Esophagus muscularis mucosa (tissue), 3 donors: ENCODE measurements around the gene TNPO3.

Experiments
- POLR2A ChIP-seq: fragments of 450-650 bp; IDR thresholded peaks from one replicate; pipeline ENCODE4 v1.6.1; 2017; ENCODE audit warnings: antibody characterized with exemption, moderate library complexity, mild to moderate bottlenecking, low read depth
- POLR2AphosphoS5 ChIP-seq, 2 donors: sonication (generic); formaldehyde crosslinking; IDR thresholded peaks; one replicate each; pipeline ENCODE4 v1.6.1; 2017; ENCODE audit warnings: antibody characterized with exemption in 2 of 2
- TF ChIP-seq, protein P1 (sequence below), 3 experiments: fragments of 200-600 bp in 2 of 3; fragments of 450-650 bp in 1 of 3; sonication (generic) in 2 of 3; IDR thresholded peaks; one replicate each; pipeline ENCODE4 v1.5.1; 2017 to 2019; ENCODE audit warnings: antibody characterized with exemption in 3 of 3, mild to moderate bottlenecking in 2 of 3, moderate library complexity in 1 of 3

- TF ChIP-seq POLR2A: no peak
- TF ChIP-seq, protein P1, sequence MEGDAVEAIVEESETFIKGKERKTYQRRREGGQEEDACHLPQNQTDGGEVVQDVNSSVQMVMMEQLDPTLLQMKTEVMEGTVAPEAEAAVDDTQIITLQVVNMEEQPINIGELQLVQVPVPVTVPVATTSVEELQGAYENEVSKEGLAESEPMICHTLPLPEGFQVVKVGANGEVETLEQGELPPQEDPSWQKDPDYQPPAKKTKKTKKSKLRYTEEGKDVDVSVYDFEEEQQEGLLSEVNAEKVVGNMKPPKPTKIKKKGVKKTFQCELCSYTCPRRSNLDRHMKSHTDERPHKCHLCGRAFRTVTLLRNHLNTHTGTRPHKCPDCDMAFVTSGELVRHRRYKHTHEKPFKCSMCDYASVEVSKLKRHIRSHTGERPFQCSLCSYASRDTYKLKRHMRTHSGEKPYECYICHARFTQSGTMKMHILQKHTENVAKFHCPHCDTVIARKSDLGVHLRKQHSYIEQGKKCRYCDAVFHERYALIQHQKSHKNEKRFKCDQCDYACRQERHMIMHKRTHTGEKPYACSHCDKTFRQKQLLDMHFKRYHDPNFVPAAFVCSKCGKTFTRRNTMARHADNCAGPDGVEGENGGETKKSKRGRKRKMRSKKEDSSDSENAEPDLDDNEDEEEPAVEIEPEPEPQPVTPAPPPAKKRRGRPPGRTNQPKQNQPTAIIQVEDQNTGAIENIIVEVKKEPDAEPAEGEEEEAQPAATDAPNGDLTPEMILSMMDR (IDR thresholded peaks at IDR 0.05): peak; percentile 48 to 58 (median 55)
- no peak for TF ChIP-seq POLR2AphosphoS5 (IDR thresholded peaks at IDR 0.05)
These were observed 150.3 kb downstream of the TNPO3 start for GRCh38 chr7:128904381-128905197.
